ENCODE measurements around the gene ANKRD36.
"Not testable (repeated sequence)": the region's sequence is repeated elsewhere in the genome, so short reads cannot be mapped to it uniquely, and the experiment has no call there.

Gene ANKRD36

DNA sequence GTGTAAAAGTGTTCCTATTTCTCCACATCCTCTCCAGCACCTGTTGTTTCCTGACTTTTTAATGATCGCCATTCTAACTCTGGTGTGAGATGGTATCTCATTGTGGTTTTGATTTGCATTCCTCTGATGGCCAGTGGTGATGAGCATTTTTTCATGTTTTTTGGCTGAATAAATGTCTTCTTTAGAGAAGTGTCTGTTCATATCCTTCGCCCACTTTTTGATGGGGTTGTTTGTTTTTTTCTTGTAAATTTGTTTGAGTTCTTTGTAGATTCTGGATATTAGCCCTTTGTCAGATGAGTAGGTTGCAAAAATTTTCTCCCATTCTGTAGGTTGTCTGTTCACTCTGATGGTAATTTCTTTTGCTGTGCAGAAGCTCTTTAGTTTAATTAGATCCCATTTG, 16.1 kb downstream of the ANKRD36 start:
- not testable (repeated sequence) for DNase-seq

- DNase-seq = not testable (repeated sequence)
Observed at GRCh38 chr2:97144016-97144415, 31.1 kb downstream of the ANKRD36 start.

DNA sequence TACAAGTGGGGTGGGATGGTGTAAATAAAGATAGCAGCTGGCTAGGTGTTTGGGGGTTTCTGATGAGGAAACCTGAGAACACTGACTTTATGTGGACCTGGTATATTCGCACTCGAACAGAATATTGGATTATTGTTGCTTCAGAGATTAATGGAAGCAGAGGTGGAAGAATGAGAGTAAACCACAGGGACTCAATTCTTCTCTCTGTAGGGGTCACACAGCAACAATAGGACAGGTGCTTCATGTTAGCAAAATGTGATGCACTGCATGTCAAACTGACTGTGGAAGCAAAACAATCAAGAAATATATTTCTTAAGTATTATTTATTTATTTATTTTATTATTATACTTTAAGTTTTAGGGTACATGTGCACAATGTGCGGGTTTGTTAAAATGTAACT, 53.6 kb downstream of the ANKRD36 start:
- not testable (repeated sequence) for DNase-seq

GRCh38 chr2:97167938-97168337, 55.0 kb downstream of the ANKRD36 start:
- not testable (repeated sequence) for DNase-seq

GRCh38 chr2:97168583-97168982, 55.6 kb downstream of the ANKRD36 start:
- not testable (repeated sequence) for DNase-seq

- DNase-seq = not testable (repeated sequence)
Observed at GRCh38 chr2:97180391-97180790, 67.4 kb downstream of the ANKRD36 start.

DNA sequence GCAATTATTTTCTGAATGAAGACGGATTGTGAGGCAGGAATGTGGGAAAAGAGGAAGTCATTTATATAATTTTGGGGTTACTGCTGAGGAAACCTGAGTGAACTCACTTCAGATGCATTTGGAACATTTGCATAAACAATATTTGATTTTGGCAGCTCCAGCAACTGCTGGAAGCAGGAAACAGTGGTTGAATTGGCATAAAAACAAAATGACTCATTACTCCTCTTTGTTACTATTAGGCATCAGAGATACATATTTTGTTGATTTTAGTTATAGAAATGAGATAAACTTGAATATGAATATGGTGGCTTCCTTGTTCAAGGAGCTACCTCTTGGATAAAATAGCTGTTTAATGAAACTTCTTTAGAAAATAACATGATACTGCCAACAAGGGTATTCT, 82.4 kb downstream of the ANKRD36 start:
- DNase-seq = not testable (repeated sequence)

DNA sequence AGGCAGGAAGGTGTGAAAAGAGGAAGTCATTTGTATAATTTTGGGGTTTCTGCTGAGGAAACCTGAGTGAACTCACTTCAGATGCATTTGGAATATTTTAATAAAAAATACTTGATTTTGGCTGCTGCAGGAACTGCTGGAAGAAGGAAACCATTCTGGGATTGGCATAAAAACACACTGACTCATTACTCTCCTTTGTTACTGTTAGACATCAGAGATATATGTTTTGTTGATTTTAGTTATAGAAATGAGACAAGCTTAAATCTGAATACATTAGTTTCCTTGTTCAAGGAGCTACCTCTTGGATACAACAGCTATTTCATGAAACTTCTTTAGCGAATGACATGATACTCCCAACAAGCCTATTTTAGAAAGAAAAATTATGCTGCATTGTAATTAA, 84.3 kb downstream of the ANKRD36 start:
- not testable (repeated sequence) for DNase-seq

DNA sequence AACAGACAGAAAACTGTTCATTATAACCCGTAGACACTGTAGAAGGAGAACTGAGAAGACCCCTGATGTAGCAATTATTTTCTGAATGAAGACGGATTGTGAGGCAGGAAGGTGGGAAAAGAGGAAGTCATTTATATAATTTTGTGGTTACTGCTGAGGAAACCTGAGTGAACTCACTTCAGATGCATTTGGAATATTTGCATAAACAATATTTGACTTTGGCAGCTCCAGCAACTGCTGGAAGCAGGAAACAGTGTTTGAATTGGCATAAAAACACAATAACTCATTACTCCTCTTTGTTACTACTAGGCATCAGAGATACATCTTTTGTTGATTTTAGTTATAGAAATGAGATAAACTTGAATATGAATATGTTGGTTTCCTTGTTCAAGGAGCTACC, 87.9 kb downstream of the ANKRD36 start:
- not testable (repeated sequence) for DNase-seq

GRCh38 chr2:97202643-97203250, 89.8 kb downstream of the ANKRD36 start:
- not testable (repeated sequence) for DNase-seq

DNA sequence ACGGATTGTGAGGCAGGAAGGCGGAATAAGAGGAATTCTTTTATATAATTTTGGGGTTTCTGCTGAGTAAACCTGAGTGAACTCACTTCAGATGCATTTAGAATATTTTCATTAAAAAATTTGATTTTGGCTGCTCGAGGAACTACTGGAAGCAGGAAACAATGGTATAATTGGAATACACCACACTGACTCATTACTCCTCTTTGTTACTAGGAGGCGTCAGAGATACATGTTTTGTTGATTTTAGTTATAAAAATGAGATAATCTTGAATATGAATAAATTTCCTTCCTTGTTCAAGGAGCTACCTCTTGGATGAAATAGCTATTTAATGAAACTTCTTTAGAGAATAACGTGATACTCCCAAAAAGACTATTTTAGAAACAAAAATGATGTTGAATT, 97.4 kb downstream of the ANKRD36 start:
- DNase-seq = no peak

DNA sequence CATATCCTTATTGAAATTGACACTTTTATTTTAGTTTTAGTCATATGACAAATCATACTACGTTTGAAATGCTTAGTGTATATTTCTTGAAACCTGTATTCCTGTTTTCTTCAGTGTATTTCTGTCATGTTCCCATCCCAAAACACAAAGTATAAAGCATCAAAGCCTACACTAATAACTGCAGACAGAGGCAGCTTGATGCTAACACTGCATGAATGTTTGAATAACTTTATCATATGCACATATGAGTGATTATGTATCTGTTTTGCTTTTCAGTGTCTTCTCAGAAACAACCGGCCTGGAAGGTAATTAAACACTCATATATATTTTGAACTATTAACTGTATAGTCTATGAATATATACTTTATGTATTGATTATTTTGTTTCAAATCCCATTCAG, 102.1 kb downstream of the ANKRD36 start:
- not testable (repeated sequence) for DNase-seq

DNA sequence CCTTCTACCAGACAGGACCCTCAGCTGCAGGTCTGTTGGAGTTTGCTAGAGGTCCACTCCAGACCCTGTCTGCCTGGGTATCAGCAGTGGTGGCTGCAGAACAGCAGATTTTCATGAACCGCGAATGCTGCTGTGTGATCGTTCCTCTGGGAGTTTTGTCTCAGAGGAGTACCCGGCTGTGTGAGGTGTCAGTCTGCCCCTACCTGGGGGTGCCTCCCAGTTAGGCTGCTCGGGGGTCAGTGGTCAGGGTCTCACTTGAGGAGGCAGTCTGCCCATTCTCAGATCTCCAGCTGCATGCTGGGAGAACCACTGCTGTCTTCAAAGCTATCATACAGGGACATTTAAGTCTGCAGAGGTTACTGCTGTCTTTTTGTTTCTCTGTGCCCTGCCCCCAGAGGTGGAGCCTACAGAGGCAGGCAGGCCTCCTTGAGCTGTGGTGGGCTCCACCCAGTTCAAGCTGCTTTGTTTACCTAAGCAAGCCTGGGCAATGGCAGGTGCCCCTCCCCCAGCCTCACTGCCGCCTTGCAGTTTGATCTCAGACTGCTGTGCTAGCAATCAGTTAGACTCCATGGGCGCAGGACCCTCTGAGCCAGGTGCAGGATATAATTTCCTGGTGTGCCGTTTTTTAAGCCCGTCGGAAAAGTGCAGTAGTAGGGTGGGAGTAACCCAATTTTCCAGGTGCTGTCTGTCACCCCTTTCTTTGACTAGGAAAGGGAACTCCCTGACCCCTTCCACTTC, 118.1 kb downstream of the ANKRD36 start:
- not testable (repeated sequence) for DNase-seq

GRCh38 chr2:97232981-97233380, 120.0 kb downstream of the ANKRD36 start:
- not testable (repeated sequence) for DNase-seq

GRCh38 chr2:97233660-97234295, 120.8 kb downstream of the ANKRD36 start:
- not testable (repeated sequence) for DNase-seq

- not testable (repeated sequence) for DNase-seq
Observed at GRCh38 chr2:97261192-97261591, 148.2 kb downstream of the ANKRD36 start.

GRCh38 chr2:97266449-97266848, 153.5 kb downstream of the ANKRD36 start:
- DNase-seq = not testable (repeated sequence)

- no peak for DNase-seq
Observed at GRCh38 chr2:97267411-97268074, 154.6 kb downstream of the ANKRD36 start.

DNA sequence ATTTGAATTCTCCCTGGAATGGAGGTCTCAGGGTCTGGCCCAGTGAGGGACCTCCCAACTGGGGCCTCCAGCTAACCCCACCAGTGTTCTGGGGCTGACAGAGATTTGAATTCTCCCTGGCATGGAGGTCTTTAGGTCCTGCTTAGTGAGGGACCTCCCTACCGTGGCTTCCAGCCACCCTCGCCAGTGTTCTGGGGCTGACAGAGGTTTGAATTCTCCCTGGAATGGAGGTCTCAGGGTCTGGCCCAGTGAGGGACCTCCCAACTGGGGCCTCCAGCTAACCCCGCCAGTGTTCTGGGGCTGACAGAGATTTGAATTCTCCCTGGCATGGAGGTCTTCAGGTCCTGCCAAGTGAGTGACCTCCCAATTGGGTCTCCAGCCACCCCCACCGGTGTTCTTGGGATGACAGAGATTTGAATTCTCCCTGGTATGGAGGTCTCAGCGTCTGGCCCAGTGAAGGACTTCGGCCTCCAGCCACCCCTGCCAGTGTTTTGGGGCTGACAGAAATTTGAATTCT, 155.2 kb downstream of the ANKRD36 start:
- not testable (repeated sequence) for DNase-seq

DNA sequence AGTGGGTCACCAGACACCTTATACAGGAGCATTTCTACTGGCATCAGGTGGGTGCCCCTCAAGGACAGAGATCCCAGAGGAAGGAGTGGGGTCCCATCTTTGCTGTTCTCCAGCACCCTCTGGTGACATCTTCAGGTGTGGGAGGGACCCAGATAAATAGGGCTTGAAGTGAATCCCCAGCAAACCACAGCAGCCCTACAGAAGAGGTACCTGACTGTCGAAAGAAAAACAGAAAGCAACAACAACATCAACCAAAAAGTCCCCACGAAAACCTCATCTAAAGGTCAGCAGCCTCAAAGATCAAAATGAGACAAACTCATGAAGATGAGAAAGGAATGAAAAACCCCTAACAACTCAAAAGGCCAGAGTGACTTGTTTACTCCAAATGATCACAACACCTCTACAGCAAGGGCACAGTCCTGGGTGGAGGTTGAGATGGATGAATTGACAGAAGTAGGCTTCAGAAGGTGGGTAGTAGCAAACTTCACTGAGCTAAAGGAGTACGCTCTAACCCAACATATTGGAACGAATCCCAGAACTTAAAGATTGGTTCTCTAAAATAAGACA, 163.4 kb downstream of the ANKRD36 start:
- DNase-seq = not testable (repeated sequence)

GRCh38 chr2:97285187-97285586, 172.2 kb downstream of the ANKRD36 start:
- not testable (repeated sequence) for DNase-seq

- DNase-seq = not testable (repeated sequence)
Observed at GRCh38 chr2:97293687-97294086, 180.7 kb downstream of the ANKRD36 start.

All from stimulated activated CD4-positive, alpha-beta T cell treated with anti-CD3 and anti-CD28 coated beads, Interleukin-4, amount 100 ng/mL, for 24 hours (primary cell).